Breast epithelium (tissue), 4 donors: ENCODE data around the gene SLCO6A1. TPM values are rescaled to one million over a fixed set of nuclear protein-coding genes. Genes with fewer than 3 reads are reported as not detected.

Experiments
- DNase-seq, 2 donors: peaks; one replicate each; pipeline ENCODE4 v3.0.0-alpha.2; 2019; ENCODE audit warnings: low spot score in 2 of 2
- H3K27ac ChIP-seq, 2 donors: fragments of 200-600 bp; sonication (generic) in 1 of 2; one replicate each; pipeline ENCODE4 v1.5.1; 2016 to 2019; ENCODE audit warnings: mild to moderate bottlenecking in 1 of 2
- H3K27me3 ChIP-seq, 2 donors: fragments of 200-600 bp; sonication (generic) in 1 of 2; one replicate each; pipeline versions ENCODE4 v1.5.1 to v1.6.0; 2017 to 2019; ENCODE audit warnings: control low read depth in 1 of 2, mild to moderate bottlenecking in 1 of 2
- H3K36me3 ChIP-seq: fragments of 200-600 bp; one replicate; pipeline ENCODE4 v1.5.1; 2019
- H3K4me1 ChIP-seq, 2 donors: fragments of 200-600 bp; sonication (generic); one replicate each; pipeline ENCODE4 v1.5.1; 2016 to 2019; ENCODE audit warnings: control low read depth in 1 of 2
- H3K4me3 ChIP-seq, 3 donors: fragments of 200-600 bp; sonication (generic); 1 replicate in 2 of 3; 2 replicates in 1 of 3; pipeline ENCODE4 v1.5.1; 2016 to 2019; ENCODE audit warnings: mild to moderate bottlenecking in 3 of 3, moderate library complexity in 2 of 3
- H3K9me3 ChIP-seq, 2 donors: fragments of 200-600 bp; sonication (generic) in 1 of 2; one replicate each; pipeline ENCODE4 v1.5.1; 2016 to 2019; ENCODE audit warnings: control low read depth in 1 of 2
- CTCF ChIP-seq, 3 donors: fragments of 450-650 bp; IDR thresholded peaks; one replicate each; pipeline ENCODE4 v1.5.1; 2016 to 2017; ENCODE audit warnings: antibody characterized with exemption in 3 of 3, mild to moderate bottlenecking in 3 of 3, moderate library complexity in 3 of 3
- POLR2A ChIP-seq: fragments of 450-650 bp; IDR thresholded peaks from one replicate; pipeline ENCODE4 v1.6.1; 2016; ENCODE audit warnings: antibody characterized with exemption, mild to moderate bottlenecking, moderate library complexity
- POLR2AphosphoS5 ChIP-seq, 3 donors: sonication (generic); formaldehyde crosslinking; IDR thresholded peaks; one replicate each; pipeline ENCODE4 v1.6.1; 2017; ENCODE audit warnings: antibody characterized with exemption in 3 of 3
- intact Hi-C: fragments of 100-400 bp; cut with DNase I; formaldehyde crosslinking; loops from one replicate; pipeline ENCODE4 v1.15.1; 2023; ENCODE audit warnings: low total_unique reads
- total RNA-seq, 3 donors: library from RNA; depleted of rRNA; stranded (reverse); fragments of >200 nt; gene quantifications; one replicate each; pipeline ENCODE4 v1.1.0, GENCODE V29; 2016

SLCO6A1 gene
- total RNA-seq, 3 donors from 2014 or later: not detected

GRCh38 chr5:102531506-102531905 is 32.7 kb upstream of the SLCO6A1 start:
- no peak overlapping the region for H3K4me3 ChIP-seq
- TF ChIP-seq POLR2AphosphoS5 (IDR thresholded peaks at IDR 0.05) (no peak), POLR2A (no peak), CTCF (IDR thresholded peaks at IDR 0.05) (no peak)
- no peaks in the 10 kb centered on the region for H3K27me3 ChIP-seq
- no peaks in the 10 kb centered on the region for H3K9me3 ChIP-seq
- intact Hi-C loops: no loop called here
- H3K36me3 ChIP-seq: no peaks in the 10 kb centered on the region
- H3K27ac ChIP-seq: no peak overlapping the region
- no peaks in the 10 kb centered on the region for H3K4me1 ChIP-seq
- no peak for DNase-seq

GRCh38 chr5:102529447-102529846 is 30.6 kb upstream of the SLCO6A1 start:
- Histone ChIP-seq H3K27me3 (no peaks in the 10 kb centered on the region), H3K27ac (no peak overlapping the region), H3K4me3 (no peak overlapping the region), H3K9me3 (peaks cover 0 to 6% of the 10 kb centered on the region in 2 donors), H3K36me3 (no peaks in the 10 kb centered on the region), H3K4me1 (no peaks in the 10 kb centered on the region)
- no peak for DNase-seq
- intact Hi-C loops: no loop called here
- TF ChIP-seq POLR2A (no peak), CTCF (IDR thresholded peaks at IDR 0.05) (no peak), POLR2AphosphoS5 (IDR thresholded peaks at IDR 0.05) (no peak)

GRCh38 chr5:102529031-102529430 is 30.2 kb upstream of the SLCO6A1 start:
- DNase-seq: no peak
- Histone ChIP-seq H3K27ac (no peak overlapping the region), H3K4me1 (no peaks in the 10 kb centered on the region), H3K27me3 (no peaks in the 10 kb centered on the region), H3K4me3 (no peak overlapping the region), H3K36me3 (no peaks in the 10 kb centered on the region), H3K9me3 (peaks cover 0 to 7% of the 10 kb centered on the region in 2 donors)
- intact Hi-C loops: no loop called here
- TF ChIP-seq POLR2A (no peak), POLR2AphosphoS5 (IDR thresholded peaks at IDR 0.05) (no peak), CTCF (IDR thresholded peaks at IDR 0.05) (no peak)

- Histone ChIP-seq H3K4me3 (no peak overlapping the region), H3K27me3 (no peaks in the 10 kb centered on the region), H3K4me1 (no peaks in the 10 kb centered on the region), H3K36me3 (no peaks in the 10 kb centered on the region), H3K9me3 (peaks cover 0 to 7% of the 10 kb centered on the region in 2 donors), H3K27ac (no peak overlapping the region)
- TF ChIP-seq POLR2A (no peak), POLR2AphosphoS5 (IDR thresholded peaks at IDR 0.05) (no peak), CTCF (IDR thresholded peaks at IDR 0.05) (no peak)
- no peak for DNase-seq
- intact Hi-C loops: no loop called here
Observed at GRCh38 chr5:102528600-102528999, 29.8 kb upstream of the SLCO6A1 start.

- intact Hi-C loops: no loop called here
- Histone ChIP-seq H3K27ac (no peak overlapping the region), H3K27me3 (no peaks in the 10 kb centered on the region), H3K9me3 (peaks cover 0 to 7% of the 10 kb centered on the region in 2 donors), H3K36me3 (no peaks in the 10 kb centered on the region), H3K4me3 (no peak overlapping the region), H3K4me1 (no peaks in the 10 kb centered on the region)
- DNase-seq: no peak
- TF ChIP-seq POLR2A: no peak
- no peak for TF ChIP-seq POLR2AphosphoS5 (IDR thresholded peaks at IDR 0.05)
- no peak for TF ChIP-seq CTCF (IDR thresholded peaks at IDR 0.05)
Observed at GRCh38 chr5:102527547-102527946, 28.7 kb upstream of the SLCO6A1 start.
